ENCODE results near the gene DCDC1.
A peak's percentile ranks its signal among the peaks of the same experiment; 100 is the strongest.

DNA sequence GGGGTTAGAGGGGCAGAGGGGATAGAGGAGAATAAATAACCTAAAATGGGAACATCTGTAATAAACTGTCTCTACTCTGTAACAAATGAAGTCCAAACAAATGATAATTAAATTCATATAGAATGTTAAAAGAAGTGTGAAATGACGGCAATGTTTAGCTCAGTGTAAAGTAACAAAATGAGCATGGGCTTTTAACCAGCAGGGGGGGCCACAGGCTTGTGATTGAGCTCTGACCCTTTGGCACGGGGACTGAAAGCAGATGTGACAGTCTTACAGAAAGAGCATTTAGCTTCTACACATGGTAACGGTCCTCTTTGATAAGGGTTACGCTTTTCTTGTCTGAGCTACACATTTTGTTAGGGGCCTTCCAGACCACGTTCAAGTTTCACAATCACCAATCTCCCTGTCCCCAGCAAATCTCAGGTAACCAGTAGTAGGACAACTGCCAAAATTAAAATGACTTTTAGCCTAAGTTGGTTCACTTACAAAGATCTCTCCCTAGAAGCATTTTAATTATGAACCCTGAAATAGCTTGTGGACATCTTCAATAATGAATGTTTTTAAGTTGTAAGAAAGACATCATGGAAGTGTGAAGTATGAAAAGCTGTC, 262.5 kb downstream of the DCDC1 start:
- TF ChIP-seq, protein P1, sequence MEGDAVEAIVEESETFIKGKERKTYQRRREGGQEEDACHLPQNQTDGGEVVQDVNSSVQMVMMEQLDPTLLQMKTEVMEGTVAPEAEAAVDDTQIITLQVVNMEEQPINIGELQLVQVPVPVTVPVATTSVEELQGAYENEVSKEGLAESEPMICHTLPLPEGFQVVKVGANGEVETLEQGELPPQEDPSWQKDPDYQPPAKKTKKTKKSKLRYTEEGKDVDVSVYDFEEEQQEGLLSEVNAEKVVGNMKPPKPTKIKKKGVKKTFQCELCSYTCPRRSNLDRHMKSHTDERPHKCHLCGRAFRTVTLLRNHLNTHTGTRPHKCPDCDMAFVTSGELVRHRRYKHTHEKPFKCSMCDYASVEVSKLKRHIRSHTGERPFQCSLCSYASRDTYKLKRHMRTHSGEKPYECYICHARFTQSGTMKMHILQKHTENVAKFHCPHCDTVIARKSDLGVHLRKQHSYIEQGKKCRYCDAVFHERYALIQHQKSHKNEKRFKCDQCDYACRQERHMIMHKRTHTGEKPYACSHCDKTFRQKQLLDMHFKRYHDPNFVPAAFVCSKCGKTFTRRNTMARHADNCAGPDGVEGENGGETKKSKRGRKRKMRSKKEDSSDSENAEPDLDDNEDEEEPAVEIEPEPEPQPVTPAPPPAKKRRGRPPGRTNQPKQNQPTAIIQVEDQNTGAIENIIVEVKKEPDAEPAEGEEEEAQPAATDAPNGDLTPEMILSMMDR (IDR thresholded peaks at IDR 0.05): peak; percentile 36 to 61 (median 52)
- no peak for TF ChIP-seq POLR2A (IDR thresholded peaks at IDR 0.05)
